ENCODE measurements around the gene RANBP1. TPM values are rescaled to one million over a fixed set of nuclear protein-coding genes. Genes with fewer than 3 reads are reported as not detected.

RANBP1 gene
- total and polyA plus RNA-seq, 12 donors, result 63.3 to 346 (median 126) TPM

- TF ChIP-seq CTCF (IDR thresholded peaks at IDR 0.05), result no peak
- TF ChIP-seq POLR2A (IDR thresholded peaks at IDR 0.05), result no peak
- Histone ChIP-seq H3K4me3 (no peak overlapping the region), H3K27ac (no peak overlapping the region), H3K27me3 (no peaks in the 10 kb centered on the region), H3K4me1 (replicated peaks in 1 of 2) (peaks cover 19 to 33% of the 10 kb centered on the region in 2 donors), H3K9me3 (replicated peaks in 1 of 3) (no peaks in the 10 kb centered on the region), H3K36me3 (replicated peaks in 1 of 2) (peaks cover 0 to 63% of the 10 kb centered on the region in 2 donors)
- 87 to 91% (median 89%) methylated on average over 14 to 36 of the region's 36 CpGs for WGBS, 4 donors
- intact Hi-C loops (cut with DNase I), result no loop called here
- peak in 1 of 7 donors; percentile 23 for DNase-seq
Measured at GRCh38 chr22:20114506-20115475, 1.1 kb upstream of the RANBP1 start.

- Histone ChIP-seq H3K4me1 (replicated peaks in 1 of 2) (peaks cover 19 to 34% of the 10 kb centered on the region in 2 donors), H3K27ac (peak overlapping the region; percentile 31 to 96 (median 90)), H3K9me3 (replicated peaks in 1 of 3) (no peaks in the 10 kb centered on the region), H3K4me3 (peak overlapping the region; percentile 31 to 90 (median 90)), H3K36me3 (replicated peaks in 1 of 2) (peaks cover 0 to 60% of the 10 kb centered on the region in 2 donors), H3K27me3 (no peaks in the 10 kb centered on the region)
- intact Hi-C loops (cut with DNase I), result no loop called here
- DNase-seq, result peak in 5 of 7 donors; percentile 43 to 76 (median 60)
- TF ChIP-seq CTCF (IDR thresholded peaks at IDR 0.05), result no peak
- no peak for TF ChIP-seq POLR2A (IDR thresholded peaks at IDR 0.05)
- 3 to 34% (median 6%) methylated on average over 9 to 27 of the region's 27 CpGs for WGBS, 4 donors
Measured at GRCh38 chr22:20116376-20116950, 559 bp downstream of the RANBP1 start.

- peaks cover 19 to 34% of the 10 kb centered on the region in 2 donors for H3K4me1 ChIP-seq (replicated peaks in 1 of 2)
- intact Hi-C loops (cut with DNase I), result no loop called here
Measured at GRCh38 chr22:20116951-20117632, 1.2 kb downstream of the RANBP1 start, which contains the start of gene TRMT2A. TSS of gene TRMT2A (minus strand) at chr22:20117226. CDS start at chr22:20116906, 320 bp downstream.

More at GRCh38 chr22:20116951-20117632, 1.2 kb downstream of the RANBP1 start, which contains the start of gene TRMT2A:
- peak; percentile 6 to 80 for TF ChIP-seq POLR2A (IDR thresholded peaks at IDR 0.05)
- peak in 1 of 6 experiments; percentile 28 for TF ChIP-seq CTCF (IDR thresholded peaks at IDR 0.05)
- Histone ChIP-seq H3K9me3 (replicated peaks in 1 of 3) (no peaks in the 10 kb centered on the region), H3K27me3 (no peaks in the 10 kb centered on the region), H3K36me3 (replicated peaks in 1 of 2) (peaks cover 0 to 57% of the 10 kb centered on the region in 2 donors), H3K4me3 (peak within 1 kb of the TSS; percentile 38 to 90 (median 90)), H3K27ac (peak within 1 kb of the TSS; percentile 31 to 96 (median 90))
- 0 to 1% (median 0%) methylated on average over 39 to 88 of the region's 88 CpGs; no CpG with 5 or more reads in 1 of the 4 donors for WGBS, 4 donors
- peak; percentile 98 to 99 (median 98) for DNase-seq

All from adrenal gland (tissue), 12 donors.